Psoas muscle (tissue), 8 donors: ENCODE data around the gene PI4KB. TPM values are rescaled to one million over a fixed set of nuclear protein-coding genes. Genes with fewer than 3 reads are reported as not detected.
A peak's percentile ranks its signal among the peaks of the same experiment; 100 is the strongest.

ENCODE experiments used
- ATAC-seq, 4 donors: fragments of 200-7000 bp; cut with Tn5 transposase; one replicate each; pipeline ENCODE4 v1.9.1; 2020; ENCODE audit warnings: moderate library complexity in 3 of 4, mild to moderate bottlenecking in 2 of 4
- DNase-seq, 2 donors: peaks; one replicate each; pipeline ENCODE4 v3.0.0-alpha.2; 2020
- H3K27ac ChIP-seq: fragments of 200-600 bp; one replicate; pipeline ENCODE4 v1.8.0; 2022
- H3K27me3 ChIP-seq, 3 donors: fragments of 200-600 bp in 1 of 3; one replicate each; pipeline versions ENCODE4 v1.6.1 to v1.8.0; 2013 to 2022; ENCODE audit warnings: low read length in 2 of 3, mild to moderate bottlenecking in 2 of 3, moderate library complexity in 1 of 3; ENCODE audit not compliant: insufficient read depth in 3 of 3
- H3K36me3 ChIP-seq, 2 donors: fragments of 200-600 bp in 1 of 2; one replicate each; pipeline versions ENCODE4 v1.6.1 to v1.8.0; 2013 to 2022; ENCODE audit warnings: low read depth in 1 of 2, mild to moderate bottlenecking in 1 of 2, moderate library complexity in 1 of 2; ENCODE audit not compliant: insufficient read depth in 1 of 2
- H3K4me1 ChIP-seq: fragments of 200-600 bp; one replicate; pipeline ENCODE4 v1.8.0; 2022
- H3K4me3 ChIP-seq: fragments of 200-600 bp; one replicate; pipeline ENCODE4 v1.8.0; 2022; ENCODE audit warnings: mild to moderate bottlenecking
- H3K9me3 ChIP-seq: fragments of 200-600 bp; one replicate; pipeline ENCODE4 v1.8.0; 2022
- CTCF ChIP-seq: fragments of 200-600 bp; IDR thresholded peaks from one replicate; pipeline ENCODE4 v1.8.0; 2022; ENCODE audit warnings: antibody characterized with exemption
- WGBS, 3 donors: extraction: QIAGEN DNeasy Blood & Tissue Kit; methylation state at CpG; one replicate each; pipeline versions ENCODE4 v1.1.6 to v1.1.7; 2013; 5-methylcytosine and 5-hydroxymethylcytosine counted together
- intact Hi-C, 2 donors: fragments of 100-400 bp; cut with DNase I; formaldehyde crosslinking; loops; one replicate each; pipeline versions ENCODE4 v1.11.0 to v1.14.2; 2022
- polyA plus RNA-seq, 3 donors: library from polyadenylated mRNA; stranded (reverse); fragments of 200-250 nt; gene quantifications; one replicate each; pipeline ENCODE4 v1.2.3, GENCODE V29; 2013
- total RNA-seq, 4 donors: library from RNA; stranded (reverse); fragmentation: NEBNext Ultra II Directional in 2 of 4; extraction: Animal tissue kit (Norgen Biotek cat#: 25700) in 2 of 4; gene quantifications; one replicate each; pipeline versions ENCODE4 v1.2.1 to v1.2.4, GENCODE V29; 2021 to 2023
- donor health status: healthy with polysubstance abuse.
- donor health status: DM: no; HTN: no; CAD: no; lungs with moderate emphysema.
- donor health status: Bipolar disorder and iron deficiency.
- donor health status: healthy.
- donor health status: DM: yes; HTN: yes; CAD: no.
- donor health status: DM: no; HTN: no; CAD: no.
- donor health status: DM: no; HTN: no; CAD: no.
- donor health status: DM: yes; HTN: yes; CAD: no.

The PI4KB gene
- total and polyA plus RNA-seq, 7 donors: 42.6 to 96.4 (median 66.3) TPM

DNA sequence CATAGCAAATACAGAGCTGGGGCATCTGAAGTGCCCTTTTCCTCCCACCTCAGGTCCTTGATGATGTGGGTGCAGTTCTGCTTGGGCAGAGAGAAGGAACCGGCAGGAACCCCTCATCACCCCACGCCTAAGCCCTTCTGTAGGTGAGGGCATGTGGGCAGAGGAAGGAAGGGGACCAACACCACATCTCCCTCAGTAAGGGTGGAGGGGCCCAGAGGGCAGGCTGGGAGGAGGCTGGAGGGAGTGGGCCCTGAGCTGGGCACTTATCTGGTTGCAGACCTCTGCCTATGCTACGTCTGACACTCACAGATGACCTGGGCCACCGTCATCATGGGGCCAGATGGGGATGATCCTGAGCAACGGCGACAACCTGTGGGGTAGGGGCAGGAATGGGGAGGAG, 34.1 kb downstream of the PI4KB start:
- Histone ChIP-seq H3K4me3 (no peak overlapping the region), H3K27ac (no peak overlapping the region), H3K27me3 (no peaks in the 10 kb centered on the region), H3K36me3 (peaks cover 10 to 100% of the 10 kb centered on the region in 2 donors), H3K4me1 (no peaks in the 10 kb centered on the region), H3K9me3 (no peaks in the 10 kb centered on the region)
- ATAC-seq: peak in 1 of 4 donors; percentile 6
- WGBS, 3 donors: 68 to 88% (median 81%) methylated on average over 5 to 6 of the region's 6 CpGs
- intact Hi-C loops: no loop called here
- no peak for TF ChIP-seq CTCF
- no peak for DNase-seq

GRCh38 chr1:151292207-151293030, 34.8 kb downstream of the PI4KB start:
- no peaks in the 10 kb centered on the region for H3K9me3 ChIP-seq
- no peaks in the 10 kb centered on the region for H3K27me3 ChIP-seq
- intact Hi-C loops: no loop called here
- no peaks in the 10 kb centered on the region for H3K4me1 ChIP-seq
- no peak for TF ChIP-seq CTCF
- ATAC-seq: peak in 2 of 4 donors; percentile 7 to 9
- DNase-seq: no peak
- peaks cover 7 to 100% of the 10 kb centered on the region in 2 donors for H3K36me3 ChIP-seq
- no peak overlapping the region for H3K4me3 ChIP-seq
- WGBS, 3 donors: 61 to 72% (median 65%) methylated on average over 13 of the region's 13 CpGs
- H3K27ac ChIP-seq: no peak overlapping the region

- Histone ChIP-seq H3K4me1 (no peaks in the 10 kb centered on the region), H3K4me3 (no peak overlapping the region), H3K9me3 (no peaks in the 10 kb centered on the region), H3K27me3 (no peaks in the 10 kb centered on the region), H3K36me3 (peaks cover 7 to 100% of the 10 kb centered on the region in 2 donors), H3K27ac (no peak overlapping the region)
- TF ChIP-seq CTCF: no peak
- 77 to 80% (median 80%) methylated on average over 18 to 19 of the region's 19 CpGs for WGBS, 3 donors
- DNase-seq (no peak), ATAC-seq (no peak)
- intact Hi-C loops: no loop called here
These were observed 36.4 kb downstream of the PI4KB start for GRCh38 chr1:151290709-151291303.

DNA sequence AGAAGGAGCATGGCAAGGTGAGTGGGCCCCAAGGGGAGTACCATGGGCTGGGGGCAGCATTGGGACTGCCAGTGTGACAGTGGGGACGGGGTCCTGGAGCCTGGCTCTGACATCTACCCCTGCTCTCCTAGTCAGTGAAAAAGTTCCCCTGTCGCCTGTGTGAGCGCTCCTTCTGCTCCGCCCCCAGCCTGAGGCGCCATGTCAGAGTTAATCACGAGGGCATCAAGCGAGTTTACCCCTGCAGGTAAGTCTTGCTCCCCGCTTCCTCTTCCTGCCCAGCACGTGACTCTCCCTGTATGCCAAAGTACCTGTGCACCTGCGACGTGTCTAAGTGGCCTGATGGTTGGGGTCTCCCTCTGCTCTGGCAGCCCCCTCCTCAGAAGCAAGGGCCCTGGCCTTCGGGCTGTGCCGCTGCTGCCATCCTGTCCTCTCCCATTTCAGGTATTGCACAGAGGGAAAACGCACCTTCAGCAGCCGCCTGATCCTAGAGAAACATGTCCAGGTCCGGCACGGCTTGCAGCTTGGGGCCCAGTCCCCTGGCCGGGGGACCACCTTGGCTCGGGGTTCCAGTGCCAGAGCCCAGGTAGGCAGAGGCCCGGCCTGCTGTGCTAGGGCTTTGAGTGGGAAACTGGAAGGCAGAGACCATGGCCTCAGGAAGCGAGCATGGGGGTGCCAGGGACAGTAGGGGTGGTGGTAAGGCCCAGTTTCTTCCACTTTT, 37.1 kb downstream of the PI4KB start:
- DNase-seq (no peak), ATAC-seq (peak in 1 of 4 donors; percentile 1)

More for the DNA sequence above, 37.1 kb downstream of the PI4KB start:
- Histone ChIP-seq H3K27ac (no peak overlapping the region), H3K27me3 (no peaks in the 10 kb centered on the region), H3K4me3 (no peak overlapping the region), H3K4me1 (no peaks in the 10 kb centered on the region), H3K9me3 (no peaks in the 10 kb centered on the region), H3K36me3 (peaks cover 7 to 97% of the 10 kb centered on the region in 2 donors)
- intact Hi-C loops: no loop called here
- WGBS, 3 donors: 86 to 91% (median 87%) methylated on average over 20 to 21 of the region's 21 CpGs
- no peak for TF ChIP-seq CTCF
